HG03135 (cell line): ENCODE data around the gene ISG20L2.

Experiments
- ATAC-seq: cut with Tn5 transposase; IDR thresholded peaks from one replicate; pipeline ENCODE4 v1.9.1; 2021; ENCODE audit warnings: mild to moderate bottlenecking, moderate library complexity; ENCODE audit not compliant: unreplicated experiment

Gene ISG20L2

GRCh38 chr1:156691665-156692440, 36.7 kb downstream of the ISG20L2 start:
- ATAC-seq: no peak

DNA sequence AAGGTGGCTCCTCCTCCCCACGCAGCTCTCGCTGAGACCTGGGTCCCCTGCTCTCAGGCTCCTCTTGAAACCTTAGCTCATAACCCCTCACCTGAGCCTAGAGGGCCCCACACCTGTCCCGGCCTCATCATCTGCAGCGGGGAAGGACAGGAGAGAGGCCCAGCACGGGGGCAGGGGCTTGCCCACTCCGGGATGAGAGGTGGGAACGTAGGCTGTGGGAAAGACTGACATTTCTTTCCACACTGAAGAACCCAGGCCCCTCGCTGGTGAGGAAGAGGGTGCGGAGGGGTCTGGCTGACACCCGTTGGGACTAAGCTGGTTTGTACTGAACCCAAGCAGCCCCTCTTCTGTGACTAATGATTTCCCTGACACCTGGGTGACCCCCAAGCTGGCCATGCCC, 37.4 kb downstream of the ISG20L2 start:
- ATAC-seq: no peak

- no peak for ATAC-seq
These were observed 37.9 kb downstream of the ISG20L2 start for GRCh38 chr1:156690675-156691036.

- no peak for ATAC-seq
These were observed 38.5 kb downstream of the ISG20L2 start for GRCh38 chr1:156689953-156690674.

GRCh38 chr1:156689035-156689952, 39.3 kb downstream of the ISG20L2 start:
- no peak for ATAC-seq

DNA sequence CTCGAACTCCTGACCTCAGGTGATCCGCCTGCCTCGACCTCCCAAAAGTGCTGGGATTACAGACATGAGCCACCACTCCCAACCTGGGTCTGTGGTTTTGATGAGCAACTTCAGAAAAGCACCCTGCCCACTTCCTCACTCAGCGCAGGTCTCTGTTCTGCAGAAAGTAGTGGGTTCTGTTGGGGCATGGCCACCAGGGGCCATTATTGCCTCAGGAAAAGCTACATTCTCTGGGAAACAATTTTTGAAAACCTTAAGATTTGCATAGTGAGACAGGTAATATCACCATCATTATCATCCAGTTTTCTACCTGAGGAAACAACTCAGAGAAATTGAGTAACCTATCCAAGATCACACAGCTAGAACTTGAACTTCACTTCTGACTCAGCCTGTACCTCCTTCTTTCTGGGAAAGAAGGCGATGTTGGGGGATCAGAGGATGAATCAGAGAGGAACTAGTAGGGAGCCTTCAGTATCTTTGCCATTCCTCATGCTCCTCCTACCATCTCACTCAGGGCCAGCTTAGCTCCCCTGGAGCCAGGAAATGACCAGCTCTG, 44.3 kb downstream of the ISG20L2 start:
- ATAC-seq: no peak

- ATAC-seq: no peak
These were observed 46.2 kb downstream of the ISG20L2 start for GRCh38 chr1:156682166-156682890.

DNA sequence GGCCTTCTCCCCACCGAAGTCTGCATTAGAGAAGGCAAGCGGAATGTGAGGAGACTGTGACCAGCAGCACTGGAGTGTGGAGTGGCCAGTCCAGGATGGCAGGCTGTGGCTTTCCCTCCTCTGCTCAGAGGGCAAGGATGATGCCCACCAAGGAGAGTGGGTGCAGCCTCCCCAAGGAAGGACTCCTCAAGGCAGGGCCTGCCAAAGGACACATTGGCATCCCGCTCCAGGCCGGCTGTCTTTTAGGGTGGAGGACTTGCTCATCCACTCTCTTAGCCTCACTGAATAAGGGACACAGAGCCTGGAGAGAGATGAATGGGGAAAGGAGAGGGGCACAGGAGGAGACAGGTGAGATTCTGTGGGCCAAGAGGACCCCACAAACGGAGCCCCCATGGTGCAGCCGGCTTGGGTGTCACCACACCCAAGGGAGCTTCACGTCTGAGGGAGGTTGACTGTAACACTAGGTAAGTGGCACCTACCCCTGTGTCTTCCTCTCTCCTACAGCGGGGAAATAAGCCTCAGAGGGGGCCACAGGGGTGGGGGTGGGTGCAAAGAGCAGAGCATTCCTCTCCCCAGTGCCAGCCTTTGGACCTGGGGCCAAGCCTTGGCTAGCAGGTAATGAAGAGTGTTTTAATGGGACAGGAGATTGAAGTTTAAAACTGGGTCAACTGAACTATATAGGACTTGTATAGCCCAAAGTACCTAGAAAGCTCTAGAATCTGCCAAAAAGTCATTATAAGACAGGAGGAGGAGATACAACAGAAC, 47.2 kb downstream of the ISG20L2 start:
- no peak for ATAC-seq

GRCh38 chr1:156680056-156680455, 48.5 kb downstream of the ISG20L2 start:
- no peak for ATAC-seq

- no peak for ATAC-seq
These were observed 50.7 kb downstream of the ISG20L2 start for GRCh38 chr1:156677616-156678596.

DNA sequence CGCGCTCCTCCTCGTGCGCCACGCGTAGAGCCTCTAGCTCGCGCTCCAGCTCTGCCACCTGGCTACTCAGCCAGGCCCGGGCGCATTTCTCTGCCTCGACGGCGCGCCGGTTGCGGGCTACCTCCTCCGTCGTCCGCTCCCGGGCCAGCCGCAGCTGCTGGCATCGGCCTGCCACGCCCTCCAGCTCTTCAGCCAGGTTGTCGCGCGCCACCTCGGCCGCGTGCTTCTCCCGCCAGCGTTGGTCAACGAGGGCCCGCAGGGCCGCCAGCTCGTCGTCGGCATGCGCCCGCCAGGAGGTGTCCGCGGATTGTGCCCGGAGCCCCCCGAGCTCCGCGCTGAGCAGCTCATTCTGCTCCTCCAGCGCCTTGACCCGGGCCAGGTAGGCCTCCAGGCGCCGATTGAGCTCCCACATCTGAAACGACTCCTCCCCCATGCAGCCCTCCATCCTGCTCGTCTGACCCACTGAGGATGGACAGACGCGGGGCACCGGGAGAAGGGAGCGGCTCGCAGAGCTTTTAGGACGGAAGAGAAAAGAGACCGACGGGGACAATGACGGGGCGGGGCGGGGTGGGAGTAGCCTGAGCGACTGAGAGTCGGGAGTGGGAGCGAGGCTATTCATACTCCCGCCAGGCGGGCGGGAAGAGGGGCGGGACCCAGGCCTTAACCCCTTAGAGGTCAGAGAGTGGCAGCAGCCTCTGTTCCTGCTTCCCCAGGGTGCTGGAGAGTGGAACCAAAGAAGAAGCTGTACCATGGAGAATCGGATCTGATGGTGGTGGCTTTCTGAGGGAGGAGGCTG, 51.5 kb downstream of the ISG20L2 start, which contains the start of gene NES:
TSS of gene NES (minus strand) at position 588 of the 796 bp plus-strand sequence. CDS start at position 445, 143 bp downstream.
- ATAC-seq: no peak

DNA sequence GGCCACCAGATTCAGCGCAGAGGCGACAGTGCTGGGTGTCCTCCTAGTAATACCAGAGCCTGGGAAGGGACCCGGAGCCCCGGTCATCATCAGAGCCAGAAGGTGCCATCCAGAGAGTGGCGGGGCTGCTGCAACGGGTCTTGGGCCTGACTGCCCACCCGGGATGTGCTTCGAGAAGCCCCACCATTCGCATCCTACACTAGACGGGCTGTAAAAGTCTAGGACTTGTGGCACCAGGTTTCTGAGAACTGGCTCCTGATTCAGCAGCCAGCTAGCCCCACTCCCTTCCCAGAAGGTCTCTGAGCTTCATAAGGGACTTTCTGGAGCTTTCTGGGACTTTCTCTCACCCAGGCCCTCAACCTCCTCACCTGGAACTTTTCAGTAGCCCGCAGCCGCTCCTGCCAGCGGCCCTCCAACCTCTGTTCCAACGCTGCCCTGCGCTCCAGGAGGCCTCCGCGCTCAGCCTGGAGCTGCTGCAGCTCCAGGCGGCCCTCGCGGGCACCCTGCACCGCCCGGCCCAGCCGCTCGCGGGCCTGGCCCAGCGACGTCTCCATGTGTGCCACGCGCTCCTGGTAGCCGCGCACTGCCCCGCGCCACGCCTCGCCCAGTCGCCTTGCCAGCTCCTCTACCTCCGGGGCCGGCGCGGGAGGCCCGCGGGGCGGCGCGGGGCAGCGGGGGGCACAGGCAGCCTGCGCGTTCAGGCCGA, 52.3 kb downstream of the ISG20L2 start:
- ATAC-seq: no peak

- ATAC-seq: no peak
These were observed 53.1 kb downstream of the ISG20L2 start for GRCh38 chr1:156675210-156676113.

- ATAC-seq: no peak
These were observed 55.0 kb downstream of the ISG20L2 start for GRCh38 chr1:156673387-156674121.
